Parathyroid adenoma (tissue), 2 donors: ENCODE data around the gene SLC43A3.

Experiments
- H2AFZ ChIP-seq: fragments of 300-600 bp; sonication (generic); one replicate; pipeline ENCODE4 v1.7.0; 2017; ENCODE audit warnings: antibody characterized with exemption, mild to moderate bottlenecking
- H3K27ac ChIP-seq: fragments of 300-600 bp; sonication (generic); one replicate; pipeline ENCODE4 v1.7.0; 2017
- H3K27me3 ChIP-seq: fragments of 300-600 bp; sonication (generic); one replicate; pipeline ENCODE4 v1.7.0; 2017; ENCODE audit warnings: low read length; ENCODE audit not compliant: control insufficient read depth, insufficient read depth
- H3K36me3 ChIP-seq: fragments of 300-600 bp; sonication (generic); one replicate; pipeline ENCODE4 v1.7.0; 2017; ENCODE audit warnings: low read length; ENCODE audit not compliant: control insufficient read depth, insufficient read depth
- H3K4me1 ChIP-seq: fragments of 300-600 bp; sonication (generic); one replicate; pipeline ENCODE4 v1.7.0; 2017; ENCODE audit warnings: control low read depth
- H3K4me2 ChIP-seq: fragments of 300-600 bp; sonication (generic); one replicate; pipeline ENCODE4 v1.7.0; 2017; ENCODE audit warnings: low read length
- H3K4me3 ChIP-seq: fragments of 300-600 bp; sonication (generic); one replicate; pipeline ENCODE4 v1.7.0; 2017; ENCODE audit warnings: low read depth, low read length
- H3K79me2 ChIP-seq: fragments of 300-600 bp; sonication (generic); one replicate; pipeline ENCODE4 v1.7.0; 2017; ENCODE audit warnings: control low read depth
- H3K9ac ChIP-seq: fragments of 300-600 bp; sonication (generic); one replicate; pipeline ENCODE4 v1.7.0; 2017; ENCODE audit warnings: mild to moderate bottlenecking
- H3K9me3 ChIP-seq: fragments of 300-600 bp; sonication (generic); one replicate; pipeline ENCODE4 v1.7.0; 2017; ENCODE audit warnings: low read length; ENCODE audit not compliant: control insufficient read depth
- TF ChIP-seq, protein P1 (sequence below): fragments of 300-600 bp; sonication (generic); IDR thresholded peaks from one replicate; pipeline ENCODE4 v1.7.0; 2017; ENCODE audit warnings: antibody characterized with exemption, mild to moderate bottlenecking
- donor health status: primary hyperparathyroidism.

Gene SLC43A3

DNA sequence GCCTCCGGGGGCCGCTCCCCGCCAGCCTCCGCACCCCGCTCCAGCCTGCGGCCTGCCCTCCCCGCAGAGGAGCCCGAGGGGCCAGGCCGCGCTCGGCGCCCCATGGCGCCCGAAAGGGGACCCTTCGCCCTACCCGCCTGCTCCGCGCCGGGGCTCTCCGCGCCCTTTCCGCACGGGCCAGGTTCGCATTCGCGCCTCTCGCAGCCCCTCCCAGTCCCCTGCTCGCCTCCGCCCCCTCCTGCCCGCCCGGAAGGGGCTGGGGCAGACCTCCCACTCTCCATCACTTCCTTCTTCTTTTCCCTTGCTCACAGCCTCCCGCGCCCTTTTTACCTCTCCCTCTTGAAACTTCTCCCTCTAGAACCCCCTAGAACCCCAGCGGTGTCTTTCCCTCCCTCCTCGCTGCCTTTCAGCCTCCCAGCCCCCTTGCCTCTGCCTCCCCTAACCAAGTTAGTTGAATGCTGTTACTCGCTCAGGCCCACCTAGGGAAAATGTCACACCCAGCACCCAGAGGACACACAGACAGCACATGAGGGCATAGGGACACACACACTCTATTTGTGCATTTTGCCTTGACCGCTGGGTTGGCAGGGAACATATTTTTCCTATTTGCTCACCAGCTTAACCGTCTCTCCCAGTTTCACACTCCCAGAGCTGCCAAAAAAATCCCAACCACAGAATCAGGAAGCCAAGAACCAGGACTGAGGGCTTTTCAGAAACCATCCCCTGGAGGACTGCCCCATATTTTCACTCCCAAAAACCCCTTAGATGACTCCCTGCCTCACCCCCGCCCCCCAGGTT, at the start of gene SLC43A3:
Gene SLC43A3 (minus strand): TSS at position 193 of the 798 bp plus-strand sequence. CDS start 949 bp downstream, outside the sequence.
- no peak within 1 kb of the TSS for H3K9ac ChIP-seq
- H3K4me1 ChIP-seq, result no peaks in the 10 kb centered on the region
- peak within 1 kb of the TSS; percentile 49 for H3K4me2 ChIP-seq
- peak within 1 kb of the TSS; percentile 72 for H3K27ac ChIP-seq
- TF ChIP-seq, protein P1, sequence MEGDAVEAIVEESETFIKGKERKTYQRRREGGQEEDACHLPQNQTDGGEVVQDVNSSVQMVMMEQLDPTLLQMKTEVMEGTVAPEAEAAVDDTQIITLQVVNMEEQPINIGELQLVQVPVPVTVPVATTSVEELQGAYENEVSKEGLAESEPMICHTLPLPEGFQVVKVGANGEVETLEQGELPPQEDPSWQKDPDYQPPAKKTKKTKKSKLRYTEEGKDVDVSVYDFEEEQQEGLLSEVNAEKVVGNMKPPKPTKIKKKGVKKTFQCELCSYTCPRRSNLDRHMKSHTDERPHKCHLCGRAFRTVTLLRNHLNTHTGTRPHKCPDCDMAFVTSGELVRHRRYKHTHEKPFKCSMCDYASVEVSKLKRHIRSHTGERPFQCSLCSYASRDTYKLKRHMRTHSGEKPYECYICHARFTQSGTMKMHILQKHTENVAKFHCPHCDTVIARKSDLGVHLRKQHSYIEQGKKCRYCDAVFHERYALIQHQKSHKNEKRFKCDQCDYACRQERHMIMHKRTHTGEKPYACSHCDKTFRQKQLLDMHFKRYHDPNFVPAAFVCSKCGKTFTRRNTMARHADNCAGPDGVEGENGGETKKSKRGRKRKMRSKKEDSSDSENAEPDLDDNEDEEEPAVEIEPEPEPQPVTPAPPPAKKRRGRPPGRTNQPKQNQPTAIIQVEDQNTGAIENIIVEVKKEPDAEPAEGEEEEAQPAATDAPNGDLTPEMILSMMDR, result no peak
- peak within 1 kb of the TSS; percentile 53 for H2AFZ ChIP-seq
- no peaks in the 10 kb centered on the region for H3K9me3 ChIP-seq
- H3K36me3 ChIP-seq, result no peaks in the 10 kb centered on the region
- no peaks in the 10 kb centered on the region for H3K79me2 ChIP-seq
- H3K4me3 ChIP-seq, result peak within 1 kb of the TSS; percentile 25
- no peaks in the 10 kb centered on the region for H3K27me3 ChIP-seq

DNA sequence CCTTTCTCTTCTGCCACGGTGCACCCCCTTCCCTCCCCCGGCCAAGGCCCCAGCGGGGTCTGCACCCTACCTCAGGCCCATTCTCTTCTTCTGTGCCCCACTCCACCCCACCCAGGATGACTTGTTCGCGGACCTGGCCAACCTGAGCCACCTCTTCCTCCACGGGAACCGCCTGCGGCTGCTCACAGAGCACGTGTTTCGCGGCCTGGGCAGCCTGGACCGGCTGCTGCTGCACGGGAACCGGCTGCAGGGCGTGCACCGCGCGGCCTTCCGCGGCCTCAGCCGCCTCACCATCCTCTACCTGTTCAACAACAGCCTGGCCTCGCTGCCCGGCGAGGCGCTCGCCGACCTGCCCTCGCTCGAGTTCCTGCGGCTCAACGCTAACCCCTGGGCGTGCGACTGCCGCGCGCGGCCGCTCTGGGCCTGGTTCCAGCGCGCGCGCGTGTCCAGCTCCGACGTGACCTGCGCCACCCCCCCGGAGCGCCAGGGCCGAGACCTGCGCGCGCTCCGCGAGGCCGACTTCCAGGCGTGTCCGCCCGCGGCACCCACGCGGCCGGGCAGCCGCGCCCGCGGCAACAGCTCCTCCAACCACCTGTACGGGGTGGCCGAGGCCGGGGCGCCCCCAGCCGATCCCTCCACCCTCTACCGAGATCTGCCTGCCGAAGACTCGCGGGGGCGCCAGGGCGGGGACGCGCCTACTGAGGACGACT, 49.3 kb upstream of the SLC43A3 start:
- no peak overlapping the region for H3K9ac ChIP-seq
- H3K36me3 ChIP-seq, result no peaks in the 10 kb centered on the region
- peaks cover 2% of the 10 kb centered on the region for H3K4me1 ChIP-seq
- TF ChIP-seq, protein P1, result no peak
- no peak overlapping the region for H3K27ac ChIP-seq
- no peaks in the 10 kb centered on the region for H3K27me3 ChIP-seq
- H3K4me2 ChIP-seq, result peak overlapping the region; percentile 59
- H3K9me3 ChIP-seq, result no peaks in the 10 kb centered on the region
- H3K79me2 ChIP-seq, result no peaks in the 10 kb centered on the region
- H2AFZ ChIP-seq, result peak overlapping the region; percentile 68
- H3K4me3 ChIP-seq, result peak overlapping the region; percentile 37

GRCh38 chr11:57475671-57476046, 48.7 kb upstream of the SLC43A3 start:
- Histone ChIP-seq H3K9me3 (no peaks in the 10 kb centered on the region), H3K36me3 (no peaks in the 10 kb centered on the region), H3K4me1 (peaks cover 2% of the 10 kb centered on the region), H3K27ac (no peak overlapping the region), H2AFZ (no peak overlapping the region), H3K4me2 (no peak overlapping the region), H3K9ac (no peak overlapping the region), H3K79me2 (no peaks in the 10 kb centered on the region), H3K27me3 (no peaks in the 10 kb centered on the region), H3K4me3 (no peak overlapping the region)
- TF ChIP-seq, protein P1, result no peak

DNA sequence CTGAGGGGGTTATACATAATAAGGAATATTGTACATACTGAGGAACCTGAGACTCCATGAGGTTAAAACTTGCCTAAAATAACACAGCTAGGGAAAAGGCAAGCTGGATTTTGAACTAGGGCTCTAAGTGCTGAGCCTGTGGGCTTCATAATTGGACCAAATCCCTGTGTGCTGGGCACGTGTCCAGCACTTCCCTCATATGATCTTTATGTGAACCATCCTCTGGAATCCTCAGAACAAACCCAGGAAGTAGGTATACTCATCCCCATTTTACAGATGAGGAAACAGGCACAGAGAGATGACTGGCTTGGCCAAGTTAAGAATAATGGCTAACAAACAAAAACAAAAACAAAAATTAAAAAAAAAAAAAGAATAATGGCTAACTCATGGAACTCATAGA, 48.3 kb upstream of the SLC43A3 start:
- H3K36me3 ChIP-seq, result no peaks in the 10 kb centered on the region
- H3K4me1 ChIP-seq, result peaks cover 2% of the 10 kb centered on the region
- H3K27me3 ChIP-seq, result no peaks in the 10 kb centered on the region
- no peak overlapping the region for H3K9ac ChIP-seq
- no peak overlapping the region for H3K4me2 ChIP-seq
- H3K9me3 ChIP-seq, result no peaks in the 10 kb centered on the region
- TF ChIP-seq, protein P1, result no peak
- no peak overlapping the region for H2AFZ ChIP-seq
- no peak overlapping the region for H3K4me3 ChIP-seq
- H3K79me2 ChIP-seq, result no peaks in the 10 kb centered on the region
- H3K27ac ChIP-seq, result no peak overlapping the region
